ENCODE data around the gene CIDEC.
"Not testable (repeated sequence)": the region's sequence is repeated elsewhere in the genome, so short reads cannot be mapped to it uniquely, and the experiment has no call there.

Gene CIDEC

GRCh38 chr3:9867106-9867505 lies 12.9 kb downstream of the CIDEC start (continued):
- TF ChIP-seq ZBTB49 (tag by site-specific recombination; IDR thresholded peaks at IDR 0.05; ENCODE audit: low read depth) (no peak), SCRT2 (tag by site-specific recombination; IDR thresholded peaks at IDR 0.05) (no peak)

GRCh38 chr3:9866639-9867038 lies 13.4 kb downstream of the CIDEC start:
- CTCF ChIA-PET = interaction anchor here (0.7 to 1.0 kb wide), 2 partner anchors 17 to 80 kb away, joined by 3 read pairs; no protein-coding TSS in a partner anchor
- Histone ChIP-seq H3K4me1 (ENCODE audit: control insufficient read depth, insufficient read depth, low read length) (peaks cover 7% of the 10 kb centered on the region; the same call in 1 of the 2 replicates), H3K9me3 (ENCODE audit: control insufficient read depth, insufficient read depth, low read depth, low read length) (no peaks in the 10 kb centered on the region), H3K36me3 (ENCODE audit: control insufficient read depth in 2 of 2, insufficient read depth in 1 of 2, low read length in 2 of 2) (no peaks in the 10 kb centered on the region), H3K4me3 (ENCODE audit: low read depth, low read length) (no peak overlapping the region), H3K27ac (ENCODE audit: extremely low read depth, low read depth, low read length) (no peak overlapping the region)
- TF ChIP-seq ZFP69B (tag by site-specific recombination; IDR thresholded peaks at IDR 0.05) (no peak), ZNF623 (tag by site-specific recombination; IDR thresholded peaks at IDR 0.05) (no peak), HOXC10 (CRISPR knock-in tag; IDR thresholded peaks at IDR 0.05) (no peak), MYNN (tag by site-specific recombination; IDR thresholded peaks at IDR 0.05; ENCODE audit: borderline replicate concordance) (no peak), ZNF146 (tag by site-specific recombination; IDR thresholded peaks at IDR 0.05) (no peak), ZNF596 (tag by site-specific recombination; IDR thresholded peaks at IDR 0.05) (no peak), GLI4 (tag by site-specific recombination; IDR thresholded peaks at IDR 0.05) (no peak), ZNF398 (tag by site-specific recombination; IDR thresholded peaks at IDR 0.05) (no peak), ZNF416 (tag by site-specific recombination; IDR thresholded peaks at IDR 0.05) (no peak), ZSCAN18 (tag by site-specific recombination; IDR thresholded peaks at IDR 0.05) (no peak), ZNF10 (tag by site-specific recombination; IDR thresholded peaks at IDR 0.05) (no peak), ZNF114 (tag by site-specific recombination; IDR thresholded peaks at IDR 0.05) (no peak)
- POLR2A ChIA-PET = interaction anchor here (0.6 to 1.3 kb wide), 2 partner anchors 55 to 66 kb away, joined by 4 read pairs; partner anchors contain the start of gene CRELD1

- POLR2A ChIA-PET = interaction anchor here (1.2 to 1.5 kb wide), 3 partner anchors 25 to 161 kb away, joined by 3 to 5 read pairs (median 3); partner anchors contain the start of genes CRELD1, FANCD2 and JAGN1
- peak; percentile 40; the same call in 1 of the 2 replicates for TF ChIP-seq ZNF335 (tag by site-specific recombination; conservative IDR thresholded peaks at IDR 0.05)
- H3K4me1 ChIP-seq (ENCODE audit: control insufficient read depth, insufficient read depth, low read length); H3K36me3 ChIP-seq (ENCODE audit: control insufficient read depth in 2 of 2, insufficient read depth in 1 of 2, low read length in 2 of 2); H3K9me3 ChIP-seq (ENCODE audit: control insufficient read depth, insufficient read depth, low read depth, low read length); H3K4me3 ChIP-seq (ENCODE audit: low read depth, low read length): not testable (repeated sequence)
- peak overlapping the region; percentile 75; the same call in 1 of the 2 replicates for H3K27ac ChIP-seq (ENCODE audit: extremely low read depth, low read depth, low read length)
- CTCF ChIA-PET = interaction anchor here (0.6 to 1.0 kb wide), 2 partner anchors 19 to 82 kb away, joined by 3 read pairs; no protein-coding TSS in a partner anchor
Observed at GRCh38 chr3:9865125-9865637, 14.9 kb downstream of the CIDEC start.
